Endothelial cell of umbilical vein (primary cell): ENCODE results near the gene ESYT2. TPM values are rescaled to one million over a fixed set of nuclear protein-coding genes. Genes with fewer than 3 reads are reported as not detected.

Experiments
- BruUV-seq: library from RNA; stranded (reverse); fragments of 400-500 nt; replicated peaks from 2 replicates; lab custom pipeline; 2021; lab: Mats Ljungman, UMichigan
- CTCF ChIA-PET: fragments of 300-600, 350-600 bp; sonication (Branson Sonifier 250); formaldehyde crosslinking; loops from one replicate; lab custom pipeline; 2021; ENCODE audit warnings: antibody characterized with exemption, inconsistent platforms; lab: Charles Lee
- POLR2A ChIA-PET: fragments of 300-600, 350-600 bp; sonication (Branson Sonifier 250); formaldehyde crosslinking; loops from one replicate; lab custom pipeline; 2021; ENCODE audit warnings: antibody characterized with exemption, inconsistent platforms; lab: Charles Lee
- DNase-seq: peaks from one replicate; pipeline ENCODE4 v3.0.0-alpha.2; 2011; ENCODE audit warnings: low read depth, low spot score
- FAIRE-seq: peaks from 2 replicates; lab custom pipeline; 2011; peaks lifted over from hg19 to GRCh38; lab: Jason Lieb, UNC
- H2AFZ ChIP-seq: 2 replicates; pipeline ENCODE4 v1.6.0; 2012; ENCODE audit warnings: low read depth, low read length, control low read depth, inconsistent platforms
- H3K27ac ChIP-seq: 2 replicates; pipeline ENCODE4 v1.5.1; 2011; ENCODE audit warnings: low read depth, mild to moderate bottlenecking, control low read depth, low read length, moderate library complexity; ENCODE audit not compliant: insufficient read depth
- H3K27me3 ChIP-seq, 2 experiments: 2 replicates each; pipeline versions ENCODE4 v1.6.0 to v1.6.1; 2011; ENCODE audit warnings: low read length in 2 of 2, mixed read lengths in 1 of 2; ENCODE audit not compliant: control insufficient read depth in 2 of 2, insufficient read depth in 2 of 2
- H3K36me3 ChIP-seq, 2 experiments: 2 replicates in 1 of 2; 3 replicates in 1 of 2; pipeline ENCODE4 v1.5.1; 2011; ENCODE audit warnings: low read length in 2 of 2, mild to moderate bottlenecking in 1 of 2, moderate library complexity in 1 of 2; ENCODE audit not compliant: control insufficient read depth in 2 of 2, insufficient read depth in 2 of 2; ENCODE audit errors: extremely low read depth in 1 of 2
- H3K4me1 ChIP-seq: 3 replicates; pipeline ENCODE4 v1.5.1; 2011; ENCODE audit warnings: mild to moderate bottlenecking, low read length; ENCODE audit not compliant: control insufficient read depth, insufficient read depth; ENCODE audit errors: extremely low read depth
- H3K4me2 ChIP-seq: 2 replicates; pipeline ENCODE4 v1.6.1; 2011; ENCODE audit warnings: low read length, control low read depth, mixed read lengths; ENCODE audit not compliant: insufficient read depth
- H3K4me3 ChIP-seq, 3 experiments: fragments of 200-600 bp in 1 of 3; sonication (generic), shearing (Covaris generic) in 1 of 3; replicated peaks in 1 of 3; 2 replicates each; pipeline ENCODE4 v1.5.1; 2011 to 2016; ENCODE audit warnings: control low read depth in 3 of 3, low read length in 3 of 3, mild to moderate bottlenecking in 2 of 3, inconsistent platforms in 1 of 3, low read depth in 1 of 3, moderate library complexity in 1 of 3; ENCODE audit not compliant: insufficient read depth in 1 of 3
- H3K79me2 ChIP-seq: 2 replicates; pipeline ENCODE4 v1.6.0; 2012; ENCODE audit warnings: low read length, inconsistent platforms; ENCODE audit not compliant: control insufficient read depth, insufficient read depth
- H3K9ac ChIP-seq: replicated peaks from 2 replicates; pipeline ENCODE3; 2011; ENCODE audit warnings: low read length, control low read depth; ENCODE audit not compliant: insufficient read depth; ENCODE audit errors: extremely low read depth
- H3K9me1 ChIP-seq: replicated peaks from 3 replicates; pipeline ENCODE4 v1.6.0; 2011; ENCODE audit warnings: mild to moderate bottlenecking, low read length; ENCODE audit not compliant: control insufficient read depth, insufficient read depth; ENCODE audit errors: extremely low read depth
- H3K9me3 ChIP-seq: replicated peaks from 2 replicates; pipeline ENCODE4 v1.5.1; 2012; ENCODE audit warnings: low read length, inconsistent platforms; ENCODE audit not compliant: control insufficient read depth, insufficient read depth
- H4K20me1 ChIP-seq: replicated peaks from 2 replicates; pipeline ENCODE3; 2011; ENCODE audit warnings: mild to moderate bottlenecking, low read length; ENCODE audit not compliant: control insufficient read depth, insufficient read depth; ENCODE audit errors: extremely low read depth
- EZH2 ChIP-seq: IDR thresholded peaks from 2 replicates; pipeline ENCODE4 v1.6.1; 2012; ENCODE audit warnings: borderline replicate concordance, low read depth, mild to moderate bottlenecking, moderate library complexity, low read length, inconsistent platforms; ENCODE audit not compliant: severe bottlenecking
- FOS ChIP-seq: IDR thresholded peaks from 2 replicates; pipeline ENCODE4 v1.6.1; 2011; ENCODE audit warnings: mild to moderate bottlenecking, low read length, moderate library complexity, borderline replicate concordance; ENCODE audit not compliant: insufficient read depth
- GATA2 ChIP-seq: IDR thresholded peaks from 2 replicates; pipeline ENCODE4 v1.7.0; 2011; ENCODE audit warnings: low read depth, mild to moderate bottlenecking, moderate library complexity, mixed read lengths, low read length; ENCODE audit not compliant: insufficient read length, insufficient read depth
- MAX ChIP-seq: IDR thresholded peaks from 2 replicates; pipeline ENCODE4 v1.6.1; 2011; ENCODE audit not compliant: insufficient read depth, insufficient read length
- POLR2A ChIP-seq: IDR thresholded peaks from 2 replicates; pipeline ENCODE4 v1.6.1; 2012; ENCODE audit warnings: low read depth, mild to moderate bottlenecking, control low read depth, low read length
- dilution Hi-C: fragments of 300-500 bp; cut with MboI; formaldehyde crosslinking; loops from one replicate; pipeline ENCODE4 v1.15.0; 2019; ENCODE audit warnings: low sequenced_read_pairs; ENCODE audit not compliant: extremely low pct_ligation_motif_present
- intact Hi-C: fragments of 100-400 bp; cut with micrococcal nuclease; formaldehyde crosslinking; loops from one replicate; pipeline ENCODE4 v1.10.0; 2022
- polyA plus RNA-seq, 4 experiments: library from polyadenylated mRNA; depleted of rRNA in 3 of 4; stranded (reverse) in 3 of 4; unstranded in 1 of 4; fragments of >200 nt; gene quantifications; 2 replicates each; pipeline versions ENCODE4 v1.2.1 to v1.2.3, GENCODE V29; 2011 to 2012; ENCODE audit warnings: missing spikeins in 1 of 4
- total RNA-seq: library from RNA; stranded (reverse); gene quantifications from 2 replicates; pipeline ENCODE4 v1.2.3, GENCODE V29; 2021

The ESYT2 gene
- total and polyA plus RNA-seq, 2 donors (not counting 3 experiments of a cell fraction or from before 2014, with no cell fraction given) = 18.8 to 46.6 TPM

- DNase-seq (no peak), FAIRE-seq (no peak)
- no TSS peak for BruUV-seq
- no peaks in the 10 kb centered on the region for H3K27me3 ChIP-seq
- ChIA-PET CTCF (no interaction called here), POLR2A (no interaction called here)
- no peak overlapping the region for H3K4me2 ChIP-seq
- H3K27ac ChIP-seq = no peak overlapping the region
- H3K4me1 ChIP-seq = no peaks in the 10 kb centered on the region
- TF ChIP-seq MAX (no peak), GATA2 (no peak), POLR2A (no peak), EZH2 (no peak)
- intact Hi-C loops (no loop called here), dilution Hi-C loops (no loop called here)
- no peaks in the 10 kb centered on the region for H3K9me3 ChIP-seq
- H4K20me1 ChIP-seq = no peaks in the 10 kb centered on the region
- H3K36me3 ChIP-seq = peaks cover 0 to 12% of the 10 kb centered on the region in 2 experiments
- no peak overlapping the region for H3K4me3 ChIP-seq
- H2AFZ ChIP-seq = no peak overlapping the region
- H3K9ac ChIP-seq = no peak overlapping the region
- H3K79me2 ChIP-seq = no peaks in the 10 kb centered on the region
- H3K9me1 ChIP-seq = no peaks in the 10 kb centered on the region
These were observed 38.2 kb downstream of the ESYT2 start for GRCh38 chr7:158791107-158791506.

- no TSS peak for BruUV-seq
- DNase-seq (no peak), FAIRE-seq (no peak)
- TF ChIP-seq MAX = no peak
- no peak for TF ChIP-seq FOS
- Histone ChIP-seq H3K9me1 (no peaks in the 10 kb centered on the region), H4K20me1 (no peaks in the 10 kb centered on the region), H3K79me2 (no peaks in the 10 kb centered on the region), H3K4me1 (no peaks in the 10 kb centered on the region), H2AFZ (no peak overlapping the region), H3K4me2 (no peak overlapping the region), H3K9me3 (no peaks in the 10 kb centered on the region), H3K9ac (no peak overlapping the region), H3K36me3 (peaks cover 0 to 6% of the 10 kb centered on the region in 2 experiments), H3K27ac (no peak overlapping the region), H3K27me3 (no peaks in the 10 kb centered on the region), H3K4me3 (no peak overlapping the region)
- intact Hi-C loops = no loop called here
- CTCF ChIA-PET = no interaction called here
- POLR2A ChIA-PET = no interaction called here
- dilution Hi-C loops = no loop called here
These were observed 39.5 kb downstream of the ESYT2 start for GRCh38 chr7:158789842-158790241.
